Measurements from ENCODE around the gene EVC. TPM values are rescaled to one million over a fixed set of nuclear protein-coding genes. Genes with fewer than 3 reads are reported as not detected.

The EVC gene
- total and polyA plus RNA-seq, 2 of the 8 experiments (the other 6 are each of a cell fraction or from before 2014, with no cell fraction given): 2.6 to 9.8 TPM

- Histone ChIP-seq H3K23ac (ENCODE audit: insufficient read length) (no peak overlapping the region), H4K5ac (ENCODE audit: insufficient read length, low read depth, low read length) (no peak overlapping the region), H2BK5ac (ENCODE audit: low read depth, low read length) (no peak overlapping the region), H4K8ac (ENCODE audit: extremely low read depth, insufficient read depth, low read length) (no peak overlapping the region), H3K4ac (replicated peaks; ENCODE audit: insufficient read length, low read depth, low read length) (no peak overlapping the region), H2BK120ac (replicated peaks; ENCODE audit: low read depth, low read length) (no peak overlapping the region), H4K20me1 (replicated peaks in 1 of 2; ENCODE audit: control insufficient read depth in 1 of 2, insufficient read depth in 2 of 2, low read length in 2 of 2) (no peaks in the 10 kb centered on the region), H3K4me2 (ENCODE audit: insufficient read depth in 1 of 2, low read depth in 2 of 2, low read length in 2 of 2) (no peak overlapping the region), H3K36me3 (ENCODE audit: control insufficient read depth in 2 of 4, insufficient read depth in 4 of 4, low read length in 3 of 4) (peaks cover 2 to 7% (median 4%) of the 10 kb centered on the region in 4 experiments; a peak in 4 of 8 replicates), H2AK5ac (ENCODE audit: low read depth, low read length) (no peak overlapping the region), H3K79me1 (ENCODE audit: low read depth, low read length) (no peaks in the 10 kb centered on the region), H3K23me2 (ENCODE audit: low read depth, low read length) (no peaks in the 10 kb centered on the region), H3K14ac (ENCODE audit: insufficient read length) (no peak overlapping the region), H4K91ac (replicated peaks; ENCODE audit: insufficient read length, low read length) (no peak overlapping the region), H3K56ac (replicated peaks; ENCODE audit: insufficient read length, low read depth, low read length) (no peak overlapping the region), H3K9ac (replicated peaks in 1 of 4; ENCODE audit: extremely low read depth in 1 of 4, low read depth in 3 of 4, low read length in 3 of 4) (no peak overlapping the region), H3K9me3 (ENCODE audit: insufficient read depth in 2 of 2, low read depth in 1 of 2, low read length in 1 of 2) (no peaks in the 10 kb centered on the region), H2BK20ac (ENCODE audit: low read length) (no peak overlapping the region), H3K4me3 (ENCODE audit: extremely low read depth in 1 of 4, insufficient read depth in 2 of 4, low read depth in 3 of 4, low read length in 4 of 4) (no peak overlapping the region), H2AFZ (ENCODE audit: low read length) (no peak overlapping the region), H3K4me1 (replicated peaks in 1 of 4; ENCODE audit: control insufficient read depth in 3 of 4, insufficient read depth in 4 of 4, low read length in 3 of 4) (no peaks in the 10 kb centered on the region; a peak in 1 of 7 replicates), H3K79me2 (ENCODE audit: control insufficient read depth in 1 of 2, insufficient read depth in 2 of 2, low read length in 2 of 2) (no peaks in the 10 kb centered on the region), H3K27me3 (replicated peaks in 1 of 4; ENCODE audit: control insufficient read depth in 3 of 4, extremely low read depth in 1 of 4, insufficient read depth in 3 of 4, low read length in 3 of 4) (no peaks in the 10 kb centered on the region), H2BK15ac (ENCODE audit: low read length) (no peak overlapping the region), H3K18ac (ENCODE audit: extremely low read depth, low read length) (no peak overlapping the region), H2BK12ac (ENCODE audit: low read depth, low read length) (no peak overlapping the region), H3K27ac (ENCODE audit: low read depth, low read length) (no peak overlapping the region)
- DNase-seq (ENCODE audit: low read depth in 1 of 2, low spot score in 2 of 2) (no peak), FAIRE-seq (no peak)
- ChIA-PET CTCF (ENCODE audit: partially characterized antibody) (no interaction called here), POLR2A (ENCODE audit: partially characterized antibody) (no interaction called here)
- 85% methylated on average over 7 of the region's 7 CpGs; no CpG with 5 or more reads in 1 of the 2 experiments for WGBS, 2 experiments (ENCODE audit: extremely low coverage in 1 of 2, insufficient coverage in 1 of 2, insufficient read length in 1 of 2, insufficient replicate concordance in 2 of 2, low coverage in 1 of 2, low lambda C conversion rate in 2 of 2, missing lambda C conversion rate in 1 of 2)
- no peak for TF ChIP-seq BACH1 (IDR thresholded peaks at IDR 0.05; ENCODE audit: low read length)
- TF ChIP-seq POLR2A (IDR thresholded peaks at IDR 0.05; ENCODE audit: control extremely low read depth in 1 of 2, low read depth in 2 of 2, low read length in 2 of 2): no peak
- no peak for TF ChIP-seq RBBP5 (IDR thresholded peaks at IDR 0.05; ENCODE audit: borderline replicate concordance, low read depth, low read length)
- no peak for TF ChIP-seq CHD1 (IDR thresholded peaks at IDR 0.05; ENCODE audit: low read depth, low read length)
- TF ChIP-seq CTBP2 (IDR thresholded peaks at IDR 0.05; ENCODE audit: borderline replicate concordance, insufficient read depth, insufficient read length, low read length): no peak
- no peak for TF ChIP-seq GTF2F1 (IDR thresholded peaks at IDR 0.05; ENCODE audit: borderline replicate concordance, low read depth, low read length)
- TF ChIP-seq EZH2 (IDR thresholded peaks at IDR 0.05; ENCODE audit: low read depth, low read length, severe bottlenecking): no peak
- no peak for TF ChIP-seq CBX8 (IDR thresholded peaks at IDR 0.05; ENCODE audit: borderline replicate concordance, low read depth, low read length)
- no peak for TF ChIP-seq NRF1 (IDR thresholded peaks at IDR 0.05; ENCODE audit: low read depth, low read length)
- no peak for TF ChIP-seq TCF12 (IDR thresholded peaks at IDR 0.05; ENCODE audit: low read depth, low read length)
- TF ChIP-seq BRCA1 (IDR thresholded peaks at IDR 0.05; ENCODE audit: low read depth, low read length): no peak
- TF ChIP-seq SIX5 (IDR thresholded peaks at IDR 0.05; ENCODE audit: low read depth, low read length): no peak
- TF ChIP-seq CTCF (IDR thresholded peaks at IDR 0.05; ENCODE audit: control extremely low read depth in 1 of 3, insufficient read depth in 1 of 3, low read depth in 1 of 3, low read length in 3 of 3): no peak
Observed at GRCh38 chr4:5758741-5759140, 47.7 kb downstream of the EVC start.

All from H1 (cell line).